ENCODE measurements around the gene TMEM237. TPM values are rescaled to one million over a fixed set of nuclear protein-coding genes. Genes with fewer than 3 reads are reported as not detected.
"Not testable (repeated sequence)": the region's sequence is repeated elsewhere in the genome, so short reads cannot be mapped to it uniquely, and the experiment has no call there.

The TMEM237 gene
- total RNA-seq, 6 experiments from 2014 or later = 2.2 to 4.1 (median 2.6) TPM

DNA sequence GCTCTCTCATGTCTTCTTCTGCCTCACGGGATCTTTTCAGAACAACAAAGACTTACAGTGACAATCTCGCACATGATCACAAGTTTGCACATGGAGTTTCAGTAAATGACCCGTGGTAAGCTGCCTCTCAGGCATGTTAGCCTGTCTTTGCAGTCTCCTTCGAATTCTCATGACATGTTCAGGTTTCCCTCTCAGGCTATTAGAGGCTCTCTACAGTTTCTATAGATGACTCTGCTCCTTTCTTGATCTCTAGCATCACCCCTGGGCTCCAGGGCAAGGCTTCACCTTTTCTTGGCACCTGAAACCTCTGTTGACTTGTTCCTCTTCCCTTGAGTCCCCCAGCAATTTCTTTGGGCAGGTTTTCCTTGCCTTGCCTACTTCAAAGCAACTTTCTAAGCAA, 32.2 kb upstream of the TMEM237 start:
- no peak for TF ChIP-seq CTCF (IDR thresholded peaks at IDR 0.05)
- no peak for TF ChIP-seq POLR2A (IDR thresholded peaks at IDR 0.05)
- Histone ChIP-seq H3K4me3 (no peak overlapping the region), H3K9me3 (no peaks in the 10 kb centered on the region), H3K27ac (no peak overlapping the region), H3K4me1 (no peaks in the 10 kb centered on the region), H3K27me3 (no peaks in the 10 kb centered on the region), H3K36me3 (no peaks in the 10 kb centered on the region)
- no peak for DNase-seq
- intact Hi-C loops (cut with DNase I) = no loop called here
- no peak for ATAC-seq
- WGBS (ENCODE audit: insufficient coverage, low coverage, low lambda C conversion rate, missing lambda C conversion rate) = 58% methylated on average over 3 of the region's 4 CpGs

DNA sequence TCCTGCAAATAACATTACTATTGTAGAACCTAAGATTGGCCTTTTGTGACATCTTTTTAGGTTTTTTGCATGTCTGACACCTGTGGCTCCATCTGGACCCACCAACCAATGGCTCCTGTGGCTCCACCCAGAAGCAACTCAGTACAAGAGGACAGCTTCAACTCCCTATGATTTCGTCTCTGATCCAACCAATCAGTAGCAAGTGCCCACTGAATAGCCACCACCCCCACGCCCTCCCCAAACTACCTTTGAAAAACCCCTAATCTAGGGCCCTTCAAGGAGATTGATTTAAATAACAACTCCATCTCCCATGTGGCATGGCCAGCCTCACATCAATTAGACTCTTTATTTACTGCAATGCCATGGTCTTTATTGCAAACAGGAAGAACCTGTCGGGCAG, 31.5 kb upstream of the TMEM237 start:
- H3K4me1 ChIP-seq = no peaks in the 10 kb centered on the region
- 73% methylated on average over 3 of the region's 3 CpGs for WGBS (ENCODE audit: insufficient coverage, low coverage, low lambda C conversion rate, missing lambda C conversion rate)
- ATAC-seq (no peak), DNase-seq (no peak)
- TF ChIP-seq POLR2A (IDR thresholded peaks at IDR 0.05) (no peak), CTCF (IDR thresholded peaks at IDR 0.05) (no peak)
- no peaks in the 10 kb centered on the region for H3K9me3 ChIP-seq
- H3K4me3 ChIP-seq = no peak overlapping the region
- H3K27ac ChIP-seq = no peak overlapping the region
- no peaks in the 10 kb centered on the region for H3K27me3 ChIP-seq
- intact Hi-C loops (cut with DNase I) = no loop called here
- no peaks in the 10 kb centered on the region for H3K36me3 ChIP-seq

GRCh38 chr2:201674298-201674697, 31.0 kb upstream of the TMEM237 start:
- Histone ChIP-seq H3K36me3 (no peaks in the 10 kb centered on the region), H3K9me3 (no peaks in the 10 kb centered on the region), H3K27me3 (no peaks in the 10 kb centered on the region), H3K27ac (no peak overlapping the region), H3K4me1 (no peaks in the 10 kb centered on the region), H3K4me3 (no peak overlapping the region)
- DNase-seq = no peak
- TF ChIP-seq POLR2A (IDR thresholded peaks at IDR 0.05) = no peak
- TF ChIP-seq CTCF (IDR thresholded peaks at IDR 0.05) = no peak
- WGBS (ENCODE audit: insufficient coverage, low coverage, low lambda C conversion rate, missing lambda C conversion rate) = 52% methylated on average over 3 of the region's 3 CpGs
- no peak for ATAC-seq
- intact Hi-C loops (cut with DNase I) = no loop called here

DNA sequence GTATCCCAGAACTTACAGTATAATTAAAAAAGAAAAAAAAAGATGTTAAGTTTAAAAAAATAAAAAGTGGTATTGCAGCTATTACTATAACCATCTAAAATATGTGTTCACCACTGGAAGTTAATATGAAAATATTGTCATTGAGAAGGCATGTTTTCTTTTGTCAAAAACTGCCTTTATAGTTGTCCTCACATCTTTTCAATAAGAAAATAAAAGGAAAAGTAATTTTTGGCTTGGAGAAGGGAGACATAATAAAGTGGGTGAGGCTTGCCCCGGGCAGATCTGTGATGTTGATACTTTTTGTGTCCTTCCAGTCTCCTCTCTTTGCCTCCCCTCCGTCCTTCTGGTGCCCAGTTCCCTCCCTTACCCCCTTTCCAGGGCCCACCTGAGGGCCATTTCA, 30.2 kb upstream of the TMEM237 start:
- intact Hi-C loops (cut with DNase I) = no loop called here
- H3K27me3 ChIP-seq = no peaks in the 10 kb centered on the region
- H3K4me1 ChIP-seq = no peaks in the 10 kb centered on the region
- WGBS (ENCODE audit: insufficient coverage, low coverage, low lambda C conversion rate, missing lambda C conversion rate) = 70% methylated on average over 2 of the region's 2 CpGs
- H3K36me3 ChIP-seq = no peaks in the 10 kb centered on the region
- no peak for DNase-seq
- no peaks in the 10 kb centered on the region for H3K9me3 ChIP-seq
- H3K27ac ChIP-seq = no peak overlapping the region
- TF ChIP-seq POLR2A (IDR thresholded peaks at IDR 0.05) (no peak), CTCF (IDR thresholded peaks at IDR 0.05) (no peak)
- H3K4me3 ChIP-seq = no peak overlapping the region
- ATAC-seq = no peak

GRCh38 chr2:201671205-201671604, 27.9 kb upstream of the TMEM237 start:
- intact Hi-C loops (cut with DNase I); H3K27me3 ChIP-seq; H3K36me3 ChIP-seq; H3K27ac ChIP-seq; H3K4me3 ChIP-seq; DNase-seq; H3K4me1 ChIP-seq; ATAC-seq; H3K9me3 ChIP-seq: not testable (repeated sequence)
- WGBS (ENCODE audit: insufficient coverage, low coverage, low lambda C conversion rate, missing lambda C conversion rate) = 57% methylated on average over 3 of the region's 4 CpGs

Data from right lobe of liver (tissue), 6 donors.